Mucosa of rectum (tissue), 2 donors: ENCODE measurements around the gene FOS.

ENCODE experiments used
- H3K27ac ChIP-seq, 2 donors: one replicate each; pipeline ENCODE4 v1.7.0; 2013; ENCODE audit warnings: inconsistent platforms in 2 of 2, low read depth in 2 of 2, low read length in 2 of 2
- H3K27me3 ChIP-seq, 2 donors: one replicate each; pipeline ENCODE4 v1.7.0; 2013; ENCODE audit warnings: low read length in 2 of 2; ENCODE audit not compliant: control insufficient read depth in 2 of 2, insufficient read depth in 2 of 2
- H3K36me3 ChIP-seq, 2 donors: one replicate each; pipeline ENCODE4 v1.7.0; 2013; ENCODE audit warnings: low read length in 2 of 2; ENCODE audit not compliant: control insufficient read depth in 2 of 2, insufficient read depth in 2 of 2
- H3K4me1 ChIP-seq, 2 donors: one replicate each; pipeline ENCODE4 v1.7.0; 2013; ENCODE audit warnings: low read length in 2 of 2, mild to moderate bottlenecking in 1 of 2; ENCODE audit not compliant: control insufficient read depth in 2 of 2, insufficient read depth in 2 of 2
- H3K4me3 ChIP-seq, 2 donors: one replicate each; pipeline ENCODE4 v1.7.0; 2013; ENCODE audit warnings: low read length in 2 of 2
- H3K9ac ChIP-seq, 2 donors: one replicate each; pipeline ENCODE4 v1.7.0; 2013; ENCODE audit warnings: low read length in 2 of 2, low read depth in 1 of 2, mild to moderate bottlenecking in 1 of 2
- H3K9me3 ChIP-seq, 2 donors: one replicate each; pipeline ENCODE4 v1.7.0; 2013; ENCODE audit warnings: low read length in 2 of 2; ENCODE audit not compliant: control insufficient read depth in 2 of 2
- donor health status: healthy.
- donor health status: Normal muscosa, but diverticular disease.

Gene FOS

GRCh38 chr14:75249958-75250336, 28.7 kb upstream of the FOS start:
- Histone ChIP-seq H3K27me3 (no peaks in the 10 kb centered on the region), H3K36me3 (no peaks in the 10 kb centered on the region), H3K27ac (peak overlapping the region; percentile 18 to 62), H3K9ac (no peak overlapping the region), H3K9me3 (no peaks in the 10 kb centered on the region), H3K4me3 (no peak overlapping the region), H3K4me1 (peaks cover 27 to 28% of the 10 kb centered on the region in 2 donors)

- Histone ChIP-seq H3K27ac (no peak overlapping the region), H3K9ac (peak overlapping the region in 1 of 2 donors; percentile 26), H3K9me3 (no peaks in the 10 kb centered on the region), H3K36me3 (no peaks in the 10 kb centered on the region), H3K4me1 (peaks cover 27 to 37% of the 10 kb centered on the region in 2 donors), H3K27me3 (no peaks in the 10 kb centered on the region), H3K4me3 (no peak overlapping the region)
These were observed 27.8 kb upstream of the FOS start for GRCh38 chr14:75250800-75251199.

- no peak overlapping the region for H3K4me3 ChIP-seq
- H3K27ac ChIP-seq = peak overlapping the region; percentile 98 to 99
- H3K4me1 ChIP-seq = peaks cover 25 to 42% of the 10 kb centered on the region in 2 donors
- no peaks in the 10 kb centered on the region for H3K27me3 ChIP-seq
- no peaks in the 10 kb centered on the region for H3K9me3 ChIP-seq
- H3K9ac ChIP-seq = peak overlapping the region; percentile 60 to 68
- no peaks in the 10 kb centered on the region for H3K36me3 ChIP-seq
These were observed 26.3 kb upstream of the FOS start for GRCh38 chr14:75252254-75252837.

GRCh38 chr14:75254381-75254822, 24.2 kb upstream of the FOS start:
- H3K4me3 ChIP-seq = peak overlapping the region; percentile 47 to 55
- H3K27me3 ChIP-seq = no peaks in the 10 kb centered on the region
- peak overlapping the region; percentile 98 to 99 for H3K27ac ChIP-seq
- H3K36me3 ChIP-seq = no peaks in the 10 kb centered on the region
- no peaks in the 10 kb centered on the region for H3K9me3 ChIP-seq
- H3K9ac ChIP-seq = peak overlapping the region; percentile 75 to 81
- peaks cover 33 to 56% of the 10 kb centered on the region in 2 donors for H3K4me1 ChIP-seq

- H3K9me3 ChIP-seq = no peaks in the 10 kb centered on the region
- H3K4me3 ChIP-seq = peak overlapping the region; percentile 47 to 55
- peak overlapping the region; percentile 75 to 81 for H3K9ac ChIP-seq
- peak overlapping the region; percentile 98 to 99 for H3K27ac ChIP-seq
- no peaks in the 10 kb centered on the region for H3K27me3 ChIP-seq
- peaks cover 36 to 61% of the 10 kb centered on the region in 2 donors for H3K4me1 ChIP-seq
- H3K36me3 ChIP-seq = no peaks in the 10 kb centered on the region
These were observed 23.6 kb upstream of the FOS start for GRCh38 chr14:75254901-75255584.

GRCh38 chr14:75258079-75258802, 20.4 kb upstream of the FOS start:
- Histone ChIP-seq H3K9ac (peak overlapping the region; percentile 68 to 97), H3K4me3 (peak overlapping the region; percentile 80 to 88), H3K27me3 (no peaks in the 10 kb centered on the region), H3K4me1 (peaks cover 25 to 53% of the 10 kb centered on the region in 2 donors), H3K36me3 (no peaks in the 10 kb centered on the region), H3K9me3 (no peaks in the 10 kb centered on the region), H3K27ac (peak overlapping the region; percentile 92 to 97)

- Histone ChIP-seq H3K27me3 (no peaks in the 10 kb centered on the region), H3K4me3 (peak overlapping the region; percentile 80 to 88), H3K4me1 (peaks cover 22 to 47% of the 10 kb centered on the region in 2 donors), H3K9me3 (no peaks in the 10 kb centered on the region), H3K27ac (peak overlapping the region; percentile 92 to 97), H3K36me3 (no peaks in the 10 kb centered on the region), H3K9ac (peak overlapping the region; percentile 97 to 98)
These were observed 19.7 kb upstream of the FOS start for GRCh38 chr14:75258803-75259509.

- Histone ChIP-seq H3K4me1 (peaks cover 20 to 45% of the 10 kb centered on the region in 2 donors), H3K27ac (peak overlapping the region; percentile 92 to 97), H3K9ac (peak overlapping the region; percentile 82 to 98), H3K4me3 (peak overlapping the region; percentile 80 to 88), H3K9me3 (no peaks in the 10 kb centered on the region), H3K27me3 (no peaks in the 10 kb centered on the region), H3K36me3 (no peaks in the 10 kb centered on the region)
These were observed 19.1 kb upstream of the FOS start for GRCh38 chr14:75259510-75259855.

- no peaks in the 10 kb centered on the region for H3K9me3 ChIP-seq
- no peaks in the 10 kb centered on the region for H3K27me3 ChIP-seq
- H3K4me1 ChIP-seq = peaks cover 16 to 38% of the 10 kb centered on the region in 2 donors
- peak overlapping the region; percentile 82 to 98 for H3K9ac ChIP-seq
- H3K27ac ChIP-seq = peak overlapping the region; percentile 92 to 97
- no peaks in the 10 kb centered on the region for H3K36me3 ChIP-seq
- H3K4me3 ChIP-seq = no peak overlapping the region
These were observed 18.4 kb upstream of the FOS start for GRCh38 chr14:75260025-75260763.
